A673 (cell line): ENCODE data around the gene AGBL3. TPM values are rescaled to one million over a fixed set of nuclear protein-coding genes. Genes with fewer than 3 reads are reported as not detected.

Experiments used
- BruUV-seq: library from RNA; stranded (reverse); fragments of 400-500 nt; replicated peaks from 2 replicates; lab custom pipeline; 2021; lab: Mats Ljungman, UMichigan
- CTCF ChIA-PET: fragments of 300-600 bp; sonication (Branson Sonifier 250); formaldehyde crosslinking; loops from one replicate; lab custom pipeline; 2022; ENCODE audit warnings: antibody characterized with exemption; lab: Charles Lee
- POLR2A ChIA-PET: fragments of 300-600 bp; sonication (Branson Sonifier 250); formaldehyde crosslinking; loops from one replicate; lab custom pipeline; 2022; ENCODE audit warnings: antibody characterized with exemption; ENCODE audit not compliant: low non-redundant PET; lab: Charles Lee
- DNase-seq: peaks from one replicate; pipeline ENCODE4 v3.0.0-alpha.2; 2015; ENCODE audit warnings: low spot score
- H3K27ac ChIP-seq: fragments of 200-600 bp; sonication (generic); 2 replicates; pipeline ENCODE4 v1.5.1; 2016; ENCODE audit warnings: mixed run types, low read depth, mild to moderate bottlenecking, mixed read lengths, antibody characterized with exemption, low read length; ENCODE audit not compliant: poor library complexity, severe bottlenecking
- H3K27me3 ChIP-seq: fragments of 200-600 bp; sonication (generic); replicated peaks from 2 replicates; pipeline ENCODE4 v1.6.1; 2017; ENCODE audit warnings: mixed run types, low read depth, mild to moderate bottlenecking, mixed read lengths, antibody characterized with exemption, low read length; ENCODE audit not compliant: insufficient read depth, poor library complexity
- H3K36me3 ChIP-seq: fragments of 200-600 bp; sonication (generic); 2 replicates; pipeline ENCODE4 v1.6.1; 2016; ENCODE audit warnings: mixed run types, mild to moderate bottlenecking, mixed read lengths, antibody characterized with exemption, low read length; ENCODE audit not compliant: insufficient read depth, poor library complexity, severe bottlenecking
- H3K4me1 ChIP-seq: fragments of 200-600 bp; sonication (generic); 2 replicates; pipeline ENCODE4 v1.6.1; 2017; ENCODE audit warnings: mixed run types, mild to moderate bottlenecking, mixed read lengths, antibody characterized with exemption, low read length; ENCODE audit not compliant: insufficient read depth, poor library complexity, severe bottlenecking
- H3K4me3 ChIP-seq: fragments of 200-600 bp; sonication (generic); 2 replicates; pipeline ENCODE4 v1.5.1; 2016; ENCODE audit warnings: low read depth, mixed run types, mild to moderate bottlenecking, mixed read lengths, low read length; ENCODE audit not compliant: poor library complexity, severe bottlenecking
- H3K9me3 ChIP-seq: fragments of 200-600 bp; sonication (generic); 2 replicates; pipeline ENCODE4 v1.6.1; 2016; ENCODE audit warnings: mixed run types, low read depth, mild to moderate bottlenecking, mixed read lengths, antibody characterized with exemption, low read length; ENCODE audit not compliant: poor library complexity, severe bottlenecking
- CTCF ChIP-seq: fragments of 300-800, 200-600 bp; sonication (generic); conservative IDR thresholded peaks from 2 replicates; pipeline ENCODE4 v1.5.1; 2017; ENCODE audit warnings: low read depth, mild to moderate bottlenecking, antibody characterized with exemption, low read length, moderate library complexity, mixed read lengths
- EZH2 ChIP-seq: fragments of 200-600 bp; sonication (generic); IDR thresholded peaks from 2 replicates; pipeline ENCODE4 v1.6.1; 2017; ENCODE audit warnings: borderline replicate concordance, low read depth, mild to moderate bottlenecking, mixed read lengths, antibody characterized with exemption, low read length; ENCODE audit not compliant: poor library complexity, severe bottlenecking
- intact Hi-C: fragments of 100-400 bp; cut with micrococcal nuclease; formaldehyde crosslinking; loops from one replicate; pipeline ENCODE4 v1.10.0; 2022; ENCODE audit not compliant: unreplicated experiment
- total RNA-seq: library from RNA; stranded (reverse); gene quantifications from 2 replicates; pipeline ENCODE4 v1.2.3, GENCODE V29; 2021

The AGBL3 gene
- total RNA-seq, 1 experiment from 2014 or later, result 2.9 TPM

DNA sequence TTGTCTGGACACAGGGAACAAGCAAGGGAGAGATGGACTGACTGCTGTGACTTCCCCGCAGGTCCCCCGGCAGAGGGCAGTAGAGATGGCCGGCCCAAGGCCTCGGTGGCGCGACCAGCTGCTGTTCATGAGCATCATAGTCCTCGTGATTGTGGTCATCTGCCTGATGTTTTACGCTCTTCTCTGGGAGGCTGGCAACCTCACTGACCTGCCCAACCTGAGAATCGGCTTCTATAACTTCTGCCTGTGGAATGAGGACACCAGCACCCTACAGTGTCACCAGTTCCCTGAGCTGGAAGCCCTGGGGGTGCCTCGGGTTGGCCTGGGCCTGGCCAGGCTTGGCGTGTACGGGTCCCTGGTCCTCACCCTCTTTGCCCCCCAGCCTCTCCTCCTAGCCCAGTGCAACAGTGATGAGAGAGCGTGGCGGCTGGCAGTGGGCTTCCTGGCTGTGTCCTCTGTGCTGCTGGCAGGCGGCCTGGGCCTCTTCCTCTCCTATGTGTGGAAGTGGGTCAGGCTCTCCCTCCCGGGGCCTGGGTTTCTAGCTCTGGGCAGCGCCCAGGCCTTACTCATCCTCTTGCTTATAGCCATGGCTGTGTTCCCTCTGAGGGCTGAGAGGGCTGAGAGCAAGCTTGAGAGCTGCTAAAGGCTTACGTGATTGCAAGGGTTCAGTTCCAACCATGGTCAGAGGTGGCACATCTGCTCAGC is 178.2 kb downstream of the AGBL3 start:
- Histone ChIP-seq H3K4me3 (no peak overlapping the region), H3K9me3 (peaks cover 5% of the 10 kb centered on the region), H3K4me1 (peaks cover 13% of the 10 kb centered on the region), H3K27ac (no peak overlapping the region), H3K27me3 (no peaks in the 10 kb centered on the region), H3K36me3 (peaks cover 30% of the 10 kb centered on the region)
- no peak for DNase-seq
- intact Hi-C loops, result no loop called here
- ChIA-PET POLR2A (no interaction called here), CTCF (no interaction called here)
- BruUV-seq, result no TSS peak
- TF ChIP-seq CTCF (no peak), EZH2 (no peak)

- Histone ChIP-seq H3K36me3 (peaks cover 30% of the 10 kb centered on the region), H3K4me3 (no peak overlapping the region), H3K27me3 (no peaks in the 10 kb centered on the region), H3K4me1 (peaks cover 14% of the 10 kb centered on the region), H3K27ac (no peak overlapping the region), H3K9me3 (peaks cover 5% of the 10 kb centered on the region)
- BruUV-seq, result no TSS peak
- no peak for DNase-seq
- ChIA-PET CTCF (no interaction called here), POLR2A (no interaction called here)
- no peak for TF ChIP-seq EZH2
- TF ChIP-seq CTCF, result no peak
- intact Hi-C loops, result no loop called here
Measured at GRCh38 chr7:135165862-135166261, 179.6 kb downstream of the AGBL3 start.

- ChIA-PET CTCF (no interaction called here), POLR2A (no interaction called here)
- peaks cover 30% of the 10 kb centered on the region for H3K36me3 ChIP-seq
- DNase-seq, result no peak
- peaks cover 8% of the 10 kb centered on the region for H3K4me1 ChIP-seq
- intact Hi-C loops, result no loop called here
- no peak for TF ChIP-seq CTCF
- no peak overlapping the region for H3K27ac ChIP-seq
- H3K27me3 ChIP-seq, result no peaks in the 10 kb centered on the region
- H3K4me3 ChIP-seq, result no peak overlapping the region
- BruUV-seq, result no TSS peak
- H3K9me3 ChIP-seq, result peaks cover 5% of the 10 kb centered on the region
Measured at GRCh38 chr7:135166338-135166990, 180.2 kb downstream of the AGBL3 start.
